ENCODE measurements around the gene PRRX2. TPM values are rescaled to one million over a fixed set of nuclear protein-coding genes. Genes with fewer than 3 reads are reported as not detected.

PRRX2 gene
- total and polyA plus RNA-seq, 2 donors (not counting 1 experiment from before 2014, with no cell fraction given) = not detected

DNA sequence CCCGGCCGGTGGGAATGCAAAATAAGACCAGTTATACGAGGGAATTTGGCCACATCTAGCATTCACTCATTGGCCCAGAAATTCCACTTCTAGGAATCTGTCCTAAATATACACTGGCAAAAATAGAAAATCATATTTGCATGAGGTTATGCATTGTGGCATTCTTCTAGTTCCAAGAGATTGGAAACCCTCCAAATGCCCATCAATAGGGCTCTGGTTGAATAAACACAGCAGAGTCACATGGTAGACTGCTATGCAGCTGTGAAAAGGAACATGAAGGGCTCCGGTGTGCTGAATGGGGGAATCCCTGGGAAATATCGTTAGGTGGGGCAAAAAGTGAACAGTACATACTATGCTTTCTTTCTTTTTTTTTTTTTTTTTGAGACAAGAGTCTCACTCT is 50.6 kb downstream of the PRRX2 start:
- H3K27me3 ChIP-seq (replicated peaks in 1 of 4; ENCODE audit: control extremely low read depth in 1 of 4, control insufficient read depth in 3 of 4, insufficient read depth in 4 of 4, low read length in 3 of 4) = peaks cover 0 to 31% (median 4%) of the 10 kb centered on the region in 4 experiments
- no peak for TF ChIP-seq EZH2 (IDR thresholded peaks at IDR 0.05; ENCODE audit: borderline replicate concordance, insufficient read depth, low read depth, low read length, poor library complexity, severe bottlenecking)
- H3K27ac ChIP-seq (ENCODE audit: low read length in 2 of 2) = no peak overlapping the region
- ChIA-PET CTCF (no interaction called here), POLR2A (no interaction called here)
- no peak overlapping the region for H3K4me2 ChIP-seq (replicated peaks; ENCODE audit: low read depth, low read length, poor library complexity, severe bottlenecking)
- intact Hi-C loops (cut with micrococcal nuclease) = no loop called here
- H3K4me3 Mint-ChIP-seq = no peak overlapping the region
- no peaks in the 10 kb centered on the region for H3K79me2 ChIP-seq (ENCODE audit: control insufficient read depth, insufficient read depth, low read length)
- peaks cover 13 to 18% of the 10 kb centered on the region in 2 donors for H3K4me1 ChIP-seq (ENCODE audit: control insufficient read depth in 2 of 2, insufficient read depth in 2 of 2, low read length in 2 of 2)
- no peaks in the 10 kb centered on the region for H3K9me3 Mint-ChIP-seq (ENCODE audit: insufficient read depth)
- peaks cover 7% of the 10 kb centered on the region for H3K4me1 Mint-ChIP-seq
- H3K9ac ChIP-seq (ENCODE audit: low read length) = no peak overlapping the region
- H3K9me3 ChIP-seq (ENCODE audit: control extremely low read depth in 1 of 3, control insufficient read depth in 2 of 3, insufficient read depth in 1 of 3, low read length in 2 of 3) = no peaks in the 10 kb centered on the region
- H3K36me3 ChIP-seq (replicated peaks in 1 of 2; ENCODE audit: control extremely low read depth in 1 of 2, control insufficient read depth in 1 of 2, extremely low read depth in 1 of 2, insufficient read depth in 2 of 2, low read length in 1 of 2) = no peaks in the 10 kb centered on the region
- ATAC-seq (ENCODE audit: low read depth) (no peak), DNase-seq (no peak)
- peaks cover 50% of the 10 kb centered on the region for H3K27me3 Mint-ChIP-seq
- H2AFZ ChIP-seq (ENCODE audit: insufficient read depth, low read depth, low read length, poor library complexity, severe bottlenecking) = no peak overlapping the region
- H3K4me3 ChIP-seq (ENCODE audit: control extremely low read depth in 1 of 5, extremely low read depth in 1 of 5, insufficient read depth in 1 of 5, low read depth in 2 of 5, low read length in 4 of 5) = no peak overlapping the region
- H4K20me1 ChIP-seq (ENCODE audit: control insufficient read depth, insufficient read depth, low read length, poor library complexity, severe bottlenecking) = no peaks in the 10 kb centered on the region
- WGBS (ENCODE audit: insufficient coverage) = 100% methylated on average over 2 of the region's 5 CpGs
- H3K27ac Mint-ChIP-seq = no peak overlapping the region

DNA sequence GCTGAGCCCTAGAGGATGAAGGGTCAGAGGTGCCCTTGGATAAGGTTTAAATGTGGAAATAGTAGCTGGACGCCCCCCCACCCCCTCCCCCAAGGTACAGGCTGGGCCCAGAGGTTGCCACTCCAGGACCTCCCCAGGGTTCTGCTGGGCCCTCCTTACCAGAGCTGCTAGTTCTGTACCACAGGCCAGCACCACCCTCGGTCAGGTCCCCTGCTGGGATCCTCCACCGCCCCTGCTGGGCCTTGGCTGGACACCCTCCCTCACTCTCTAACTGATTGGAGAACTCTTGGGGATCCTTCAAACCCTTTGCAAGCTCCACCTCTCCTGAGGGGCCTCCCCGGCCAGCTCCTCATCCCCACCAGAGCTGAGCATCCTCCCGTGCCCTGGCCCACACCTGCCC is 52.5 kb downstream of the PRRX2 start:
- Mint-ChIP-seq H3K9me3 (ENCODE audit: insufficient read depth) (no peaks in the 10 kb centered on the region), H3K4me1 (no peaks in the 10 kb centered on the region), H3K4me3 (no peak overlapping the region), H3K27me3 (peaks cover 41% of the 10 kb centered on the region), H3K27ac (no peak overlapping the region)
- Histone ChIP-seq H3K9ac (ENCODE audit: low read length) (no peak overlapping the region), H3K4me3 (ENCODE audit: control extremely low read depth in 1 of 5, extremely low read depth in 1 of 5, insufficient read depth in 1 of 5, low read depth in 2 of 5, low read length in 4 of 5) (no peak overlapping the region), H3K4me2 (replicated peaks; ENCODE audit: low read depth, low read length, poor library complexity, severe bottlenecking) (no peak overlapping the region), H3K9me3 (ENCODE audit: control extremely low read depth in 1 of 3, control insufficient read depth in 2 of 3, insufficient read depth in 1 of 3, low read length in 2 of 3) (no peaks in the 10 kb centered on the region), H3K4me1 (ENCODE audit: control insufficient read depth in 2 of 2, insufficient read depth in 2 of 2, low read length in 2 of 2) (peaks cover under 1 to 3% of the 10 kb centered on the region in 2 donors), H3K27ac (ENCODE audit: low read length in 2 of 2) (no peak overlapping the region), H2AFZ (ENCODE audit: insufficient read depth, low read depth, low read length, poor library complexity, severe bottlenecking) (no peak overlapping the region), H3K79me2 (ENCODE audit: control insufficient read depth, insufficient read depth, low read length) (no peaks in the 10 kb centered on the region), H3K27me3 (replicated peaks in 1 of 4; ENCODE audit: control extremely low read depth in 1 of 4, control insufficient read depth in 3 of 4, insufficient read depth in 4 of 4, low read length in 3 of 4) (peaks cover 0 to 16% (median 4%) of the 10 kb centered on the region in 4 experiments), H4K20me1 (ENCODE audit: control insufficient read depth, insufficient read depth, low read length, poor library complexity, severe bottlenecking) (no peaks in the 10 kb centered on the region), H3K36me3 (replicated peaks in 1 of 2; ENCODE audit: control extremely low read depth in 1 of 2, control insufficient read depth in 1 of 2, extremely low read depth in 1 of 2, insufficient read depth in 2 of 2, low read length in 1 of 2) (no peaks in the 10 kb centered on the region)
- DNase-seq (no peak), ATAC-seq (ENCODE audit: low read depth) (no peak)
- WGBS (ENCODE audit: insufficient coverage) = 70% methylated on average over 3 of the region's 5 CpGs
- POLR2A ChIA-PET = no interaction called here
- TF ChIP-seq, protein P1, sequence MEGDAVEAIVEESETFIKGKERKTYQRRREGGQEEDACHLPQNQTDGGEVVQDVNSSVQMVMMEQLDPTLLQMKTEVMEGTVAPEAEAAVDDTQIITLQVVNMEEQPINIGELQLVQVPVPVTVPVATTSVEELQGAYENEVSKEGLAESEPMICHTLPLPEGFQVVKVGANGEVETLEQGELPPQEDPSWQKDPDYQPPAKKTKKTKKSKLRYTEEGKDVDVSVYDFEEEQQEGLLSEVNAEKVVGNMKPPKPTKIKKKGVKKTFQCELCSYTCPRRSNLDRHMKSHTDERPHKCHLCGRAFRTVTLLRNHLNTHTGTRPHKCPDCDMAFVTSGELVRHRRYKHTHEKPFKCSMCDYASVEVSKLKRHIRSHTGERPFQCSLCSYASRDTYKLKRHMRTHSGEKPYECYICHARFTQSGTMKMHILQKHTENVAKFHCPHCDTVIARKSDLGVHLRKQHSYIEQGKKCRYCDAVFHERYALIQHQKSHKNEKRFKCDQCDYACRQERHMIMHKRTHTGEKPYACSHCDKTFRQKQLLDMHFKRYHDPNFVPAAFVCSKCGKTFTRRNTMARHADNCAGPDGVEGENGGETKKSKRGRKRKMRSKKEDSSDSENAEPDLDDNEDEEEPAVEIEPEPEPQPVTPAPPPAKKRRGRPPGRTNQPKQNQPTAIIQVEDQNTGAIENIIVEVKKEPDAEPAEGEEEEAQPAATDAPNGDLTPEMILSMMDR (IDR thresholded peaks at IDR 0.05) = no peak
- no peak for TF ChIP-seq EZH2 (IDR thresholded peaks at IDR 0.05; ENCODE audit: borderline replicate concordance, insufficient read depth, low read depth, low read length, poor library complexity, severe bottlenecking)
- intact Hi-C loops (cut with micrococcal nuclease) = no loop called here
- CTCF ChIA-PET = interaction anchor here (1.4 kb wide), 1 partner anchor 20 kb away, joined by 3 read pairs; no protein-coding TSS in a partner anchor
